HPDE6-E6E7 (cell line): ENCODE data around the gene AQP3.
"Not testable (repeated sequence)": the region's sequence is repeated elsewhere in the genome, so short reads cannot be mapped to it uniquely, and the experiment has no call there.

Experiments used
- DNase-seq: peaks from one replicate; pipeline ENCODE4 v3.0.0; 2011; ENCODE audit warnings: missing footprints; ENCODE audit errors: extremely low spot score

AQP3 gene

DNA sequence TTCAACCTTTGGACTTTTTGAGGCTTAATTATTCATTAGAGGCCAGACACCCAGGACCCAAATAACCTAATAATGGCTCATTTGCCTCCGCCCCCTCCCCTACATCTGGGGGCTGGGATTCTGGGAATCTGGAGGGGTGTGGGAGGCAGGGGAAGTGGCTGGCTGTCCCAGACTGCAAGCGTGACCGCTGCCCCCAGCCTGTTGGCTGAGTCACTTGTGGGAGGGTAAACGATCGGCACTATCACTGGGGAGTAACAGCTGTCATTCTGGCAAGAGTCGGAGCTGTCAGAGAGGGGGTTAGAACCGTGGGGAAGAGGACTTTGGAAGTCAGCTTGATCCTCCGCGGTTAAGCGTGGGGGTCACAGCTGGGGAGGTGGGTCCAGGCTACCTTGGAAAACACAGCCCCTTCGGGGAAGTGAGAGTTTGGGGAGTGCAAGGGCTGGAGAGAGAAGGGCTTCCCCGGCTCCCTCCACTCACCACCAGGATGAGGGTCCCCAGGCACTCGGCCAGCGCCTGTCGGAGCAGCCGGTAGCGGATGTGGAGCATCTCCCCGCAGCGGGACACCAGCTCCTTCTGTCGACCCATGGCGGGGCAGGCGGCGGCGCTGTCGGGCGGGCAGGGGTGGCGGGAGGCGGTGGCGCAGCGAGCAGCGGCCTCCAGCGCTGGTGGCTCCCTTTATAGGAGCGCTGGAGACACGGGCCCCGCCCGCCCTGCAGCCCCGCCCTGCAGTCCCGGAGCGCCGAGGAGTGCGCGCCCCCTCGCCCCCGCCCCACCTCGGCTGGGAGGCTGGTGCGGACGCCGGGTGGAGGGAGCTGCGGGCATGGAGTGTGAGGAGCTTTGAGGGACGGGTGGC is at the start of gene AQP3:
AQP3 (minus strand) TSS at position 648 of the 853 bp plus-strand sequence; CDS start at position 585, 63 bp downstream.
- no peak for DNase-seq

GRCh38 chr9:33493819-33494218 is 46.4 kb upstream of the AQP3 start:
- DNase-seq: not testable (repeated sequence)

GRCh38 chr9:33489066-33489465 is 41.7 kb upstream of the AQP3 start:
- DNase-seq: no peak

GRCh38 chr9:33485312-33485711 is 37.9 kb upstream of the AQP3 start:
- not testable (repeated sequence) for DNase-seq

DNA sequence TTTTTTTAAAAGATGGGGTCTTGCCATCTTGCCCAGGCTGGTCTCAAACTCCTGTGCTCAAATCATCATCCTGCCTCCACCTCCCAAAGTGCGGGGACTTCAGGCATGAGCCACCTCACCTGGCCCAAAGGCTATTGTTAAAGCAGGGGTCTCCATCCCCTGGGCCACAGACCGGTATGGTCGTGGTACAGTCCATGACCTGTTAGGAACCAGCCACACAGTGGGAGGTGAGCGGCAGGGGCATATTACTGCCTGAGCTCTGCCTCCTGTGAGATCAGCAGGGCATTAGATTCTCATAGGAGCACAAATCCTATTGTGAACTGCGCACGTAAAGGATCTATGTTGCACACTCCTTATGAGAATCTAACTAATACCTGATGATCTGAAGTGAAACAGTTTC is 33.6 kb upstream of the AQP3 start:
- DNase-seq: no peak

DNA sequence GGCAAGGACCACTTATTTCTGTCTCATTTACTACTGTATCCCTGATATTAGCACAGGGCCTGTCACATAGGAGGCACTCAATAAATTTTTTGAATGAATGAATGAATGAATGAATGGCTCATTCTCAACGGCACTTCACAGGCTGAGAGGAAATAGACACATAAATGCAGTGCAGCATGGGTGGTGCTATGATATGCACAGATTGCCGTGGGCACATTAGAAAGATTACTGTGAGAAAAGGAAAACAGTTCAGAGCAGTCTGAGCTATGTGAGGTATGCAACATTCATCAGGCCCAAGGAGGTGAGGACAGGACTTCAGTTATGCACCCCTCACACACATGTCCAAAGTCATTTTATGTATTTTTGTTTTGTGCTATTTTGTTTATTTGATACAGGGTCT is 32.7 kb upstream of the AQP3 start:
- no peak for DNase-seq

DNA sequence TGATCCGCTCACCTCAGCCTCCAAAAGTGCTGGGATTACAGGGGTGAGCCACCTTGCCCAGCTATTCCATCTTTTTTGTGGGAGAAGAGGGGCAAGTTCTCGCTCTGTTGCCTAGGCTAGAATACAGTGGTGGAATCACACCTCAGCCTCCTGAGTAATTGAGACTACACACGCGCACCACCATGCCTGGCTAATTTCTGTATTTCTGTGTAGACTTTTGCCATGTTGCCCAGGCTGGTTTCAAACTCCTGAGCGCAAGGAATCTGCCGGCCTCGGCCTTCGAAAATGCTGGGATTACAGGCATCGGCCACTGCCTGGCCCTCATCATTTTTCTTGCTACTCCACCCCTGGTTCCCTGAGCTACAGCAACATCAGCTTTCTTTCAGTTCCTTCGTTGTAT is 29.1 kb upstream of the AQP3 start:
- DNase-seq: no peak

GRCh38 chr9:33475357-33475756 is 28.0 kb upstream of the AQP3 start:
- no peak for DNase-seq

- DNase-seq: peak; percentile 95
Observed at GRCh38 chr9:33473643-33474352, 26.4 kb upstream of the AQP3 start, which contains the start of gene NOL6. TSS of gene NOL6 (minus strand) at chr9:33473924. CDS start at chr9:33473842, 82 bp downstream.

- DNase-seq: no peak
Observed at GRCh38 chr9:33472881-33473615, 25.7 kb upstream of the AQP3 start.

GRCh38 chr9:33472171-33472880 is 24.9 kb upstream of the AQP3 start:
- no peak for DNase-seq

- DNase-seq: no peak
Observed at GRCh38 chr9:33471361-33471760, 24.0 kb upstream of the AQP3 start.

GRCh38 chr9:33469891-33470290 is 22.5 kb upstream of the AQP3 start:
- no peak for DNase-seq

GRCh38 chr9:33468797-33469621 is 21.6 kb upstream of the AQP3 start:
- DNase-seq: no peak

- DNase-seq: no peak
Observed at GRCh38 chr9:33468215-33468730, 20.9 kb upstream of the AQP3 start.

GRCh38 chr9:33467526-33467925 is 20.1 kb upstream of the AQP3 start:
- DNase-seq: no peak

DNA sequence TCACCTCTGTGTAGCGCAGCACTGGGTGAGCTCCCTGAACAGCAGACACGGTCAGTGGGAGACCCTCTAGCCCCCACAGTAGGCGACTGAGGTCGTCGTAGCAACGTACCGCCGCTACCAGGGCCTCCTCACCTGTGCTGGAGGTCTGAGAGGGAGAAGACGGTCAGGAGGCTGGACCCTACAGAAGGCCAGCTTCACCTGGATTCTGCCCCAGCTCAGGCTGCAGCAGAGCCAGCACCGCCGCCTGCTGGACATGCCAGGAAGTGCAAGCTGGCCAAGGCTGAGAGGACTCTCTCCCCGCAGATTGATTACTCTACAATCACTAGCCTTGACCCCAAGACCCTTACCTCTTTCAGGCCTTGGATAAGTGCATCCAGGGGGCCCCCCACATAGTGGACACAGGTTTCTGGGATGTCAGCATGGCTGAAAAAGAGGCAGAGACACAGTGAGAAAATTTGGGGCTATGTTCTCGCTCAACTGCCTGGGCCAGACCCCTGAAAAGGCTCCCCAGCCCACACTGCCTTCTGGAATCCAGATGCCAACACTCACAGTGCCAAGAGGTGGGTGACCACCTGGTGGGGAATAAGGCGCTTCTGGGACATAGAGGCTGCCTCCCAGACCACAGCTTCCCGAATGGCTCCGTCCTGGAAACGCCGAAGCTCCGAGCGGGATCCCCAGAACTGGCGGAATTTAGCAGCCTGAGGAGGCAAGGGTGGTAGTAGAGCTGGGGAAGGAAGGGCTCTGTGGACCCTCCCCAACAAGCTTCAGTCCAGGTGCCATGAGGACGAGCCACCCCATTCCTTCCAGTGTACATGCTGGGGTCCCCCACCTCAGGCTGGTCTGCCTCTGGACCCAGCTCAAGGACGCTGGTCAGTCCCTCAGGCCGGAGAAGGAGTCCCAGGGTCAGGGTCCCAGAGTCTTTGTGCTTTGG is 19.4 kb upstream of the AQP3 start:
- DNase-seq: no peak

DNA sequence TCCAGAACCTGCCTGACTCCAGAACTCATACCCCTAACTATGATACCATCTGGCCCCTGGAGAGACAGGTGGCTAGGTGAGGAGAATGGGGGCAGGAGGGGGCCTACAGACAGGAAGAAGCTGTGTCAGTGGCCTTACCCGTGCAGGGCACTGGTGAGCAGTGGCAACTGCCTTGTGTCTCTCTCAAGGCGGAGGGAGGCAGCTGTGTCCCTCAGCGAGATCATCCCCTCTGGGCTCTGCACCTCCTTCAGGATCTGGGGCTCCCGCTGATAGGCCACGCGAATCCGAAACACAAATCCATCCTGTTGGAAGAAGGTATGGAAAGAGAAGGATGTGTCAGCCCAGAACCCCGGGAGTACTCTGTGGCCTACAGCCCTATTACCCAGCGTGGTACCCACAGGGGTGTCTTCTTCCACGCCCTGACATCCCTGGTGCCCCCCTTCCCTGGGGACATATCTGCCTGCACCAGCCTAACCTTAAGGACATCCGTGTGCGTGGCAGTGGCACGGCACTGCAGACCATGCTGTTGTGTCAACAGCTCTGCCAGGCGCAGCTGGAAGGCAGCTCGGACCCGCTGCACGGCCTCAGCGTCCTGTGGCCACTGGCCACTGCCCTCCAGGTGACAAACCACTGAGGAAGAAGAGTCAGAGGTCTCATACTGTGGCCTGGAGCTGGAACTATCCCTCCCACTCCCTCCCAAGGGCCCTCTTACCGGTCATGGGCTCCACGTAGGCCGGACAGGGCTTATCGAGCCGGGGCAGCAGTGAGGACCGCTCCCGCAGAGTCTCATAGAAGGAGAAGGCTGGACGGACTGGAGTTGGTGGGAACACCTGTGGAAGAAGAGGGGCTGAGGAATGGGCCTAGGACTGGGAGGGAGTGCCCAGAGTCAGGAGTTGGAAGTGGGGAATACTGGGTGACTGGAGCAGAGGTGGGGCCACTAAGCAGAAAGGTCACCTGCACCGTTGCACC is 18.5 kb upstream of the AQP3 start:
- no peak for DNase-seq
